ENCODE results near the gene PCP4L1.
A peak's percentile ranks its signal among the peaks of the same experiment; 100 is the strongest.

Gene PCP4L1

DNA sequence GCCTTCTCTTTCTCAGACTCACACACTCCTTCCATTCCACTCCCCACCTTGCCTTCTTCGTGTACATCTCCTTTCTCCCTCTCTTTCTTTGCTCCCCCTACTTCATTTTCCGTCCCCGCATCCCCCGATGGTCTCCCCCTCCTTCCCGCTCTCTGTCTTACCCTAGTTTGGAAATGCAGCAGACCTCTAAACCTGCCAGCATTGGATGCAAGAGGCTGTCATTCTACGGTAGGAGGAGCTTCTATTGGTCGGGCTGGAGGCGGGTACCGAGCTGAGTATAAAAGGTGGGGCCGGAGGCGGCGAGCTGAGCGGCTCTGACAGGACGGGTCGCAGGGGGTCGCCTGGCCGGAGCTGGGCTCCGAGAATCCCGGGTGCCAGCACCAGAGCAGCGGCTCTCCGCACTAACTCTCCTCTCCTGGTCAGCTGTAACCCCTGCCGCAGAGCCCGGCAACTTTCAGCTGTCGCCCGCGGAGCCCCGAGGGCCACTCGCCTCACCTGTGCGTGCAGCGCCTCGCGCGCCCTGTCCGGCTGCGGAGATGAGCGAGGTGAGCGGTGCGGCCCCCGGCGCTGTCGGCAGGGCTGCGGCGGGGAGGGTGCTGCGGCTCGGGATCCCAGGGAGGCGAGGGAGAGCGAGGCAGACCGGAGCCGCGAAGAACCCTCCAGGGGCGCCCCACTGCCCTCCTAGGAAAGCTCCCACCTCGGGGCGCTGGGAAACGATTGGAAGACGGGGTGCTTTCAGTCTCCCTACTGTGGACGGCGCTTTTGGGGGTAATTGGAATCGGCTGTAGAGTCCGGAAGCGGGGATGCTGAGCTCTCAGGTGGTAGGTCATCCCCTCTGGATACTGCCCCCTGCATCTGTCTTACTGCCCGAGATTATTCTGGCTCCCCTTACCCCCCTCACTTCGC, at the start of gene PCP4L1:
Gene PCP4L1, plus strand, starts transcription at position 307 of the 906 bp plus-strand sequence. Its CDS starts 230 bp downstream, at position 537.
- ATAC-seq (ENCODE audit: insufficient read depth, low read depth): no peak
- TF ChIP-seq EZH2 (IDR thresholded peaks at IDR 0.05; ENCODE audit: borderline replicate concordance, low read depth, low read length, severe bottlenecking): no peak
- TF ChIP-seq, protein P1, sequence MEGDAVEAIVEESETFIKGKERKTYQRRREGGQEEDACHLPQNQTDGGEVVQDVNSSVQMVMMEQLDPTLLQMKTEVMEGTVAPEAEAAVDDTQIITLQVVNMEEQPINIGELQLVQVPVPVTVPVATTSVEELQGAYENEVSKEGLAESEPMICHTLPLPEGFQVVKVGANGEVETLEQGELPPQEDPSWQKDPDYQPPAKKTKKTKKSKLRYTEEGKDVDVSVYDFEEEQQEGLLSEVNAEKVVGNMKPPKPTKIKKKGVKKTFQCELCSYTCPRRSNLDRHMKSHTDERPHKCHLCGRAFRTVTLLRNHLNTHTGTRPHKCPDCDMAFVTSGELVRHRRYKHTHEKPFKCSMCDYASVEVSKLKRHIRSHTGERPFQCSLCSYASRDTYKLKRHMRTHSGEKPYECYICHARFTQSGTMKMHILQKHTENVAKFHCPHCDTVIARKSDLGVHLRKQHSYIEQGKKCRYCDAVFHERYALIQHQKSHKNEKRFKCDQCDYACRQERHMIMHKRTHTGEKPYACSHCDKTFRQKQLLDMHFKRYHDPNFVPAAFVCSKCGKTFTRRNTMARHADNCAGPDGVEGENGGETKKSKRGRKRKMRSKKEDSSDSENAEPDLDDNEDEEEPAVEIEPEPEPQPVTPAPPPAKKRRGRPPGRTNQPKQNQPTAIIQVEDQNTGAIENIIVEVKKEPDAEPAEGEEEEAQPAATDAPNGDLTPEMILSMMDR (IDR thresholded peaks at IDR 0.05; ENCODE audit: borderline replicate concordance, extremely low read depth, low read length, poor library complexity, severe bottlenecking): no peak
- Histone ChIP-seq H3K36me3 (ENCODE audit: insufficient read depth, low read length) (no peaks in the 10 kb centered on the region), H3K9me3 (ENCODE audit: insufficient read depth, low read length, severe bottlenecking) (peaks cover 8% of the 10 kb centered on the region), H3K79me2 (ENCODE audit: insufficient read depth, low read length) (no peaks in the 10 kb centered on the region), H4K20me1 (ENCODE audit: insufficient read depth, low read length) (no peaks in the 10 kb centered on the region), H3K4me2 (ENCODE audit: insufficient read depth, low read length) (no peak within 1 kb of the TSS), H2AFZ (ENCODE audit: low read depth, low read length) (no peak within 1 kb of the TSS), H3K27ac (ENCODE audit: low read length) (no peak within 1 kb of the TSS), H3K4me1 (ENCODE audit: insufficient read depth, low read length) (no peaks in the 10 kb centered on the region), H3K4me3 (ENCODE audit: low read depth in 1 of 2, low read length in 2 of 2) (no peak within 1 kb of the TSS), H3K9ac (ENCODE audit: low read depth, low read length) (no peak within 1 kb of the TSS), H3K27me3 (ENCODE audit: insufficient read depth, low read length, poor library complexity) (peaks cover 18% of the 10 kb centered on the region)
- no peak for DNase-seq

- DNase-seq (peak; percentile 73), ATAC-seq (ENCODE audit: insufficient read depth, low read depth) (peak; percentile 89)
- H3K27me3 ChIP-seq (ENCODE audit: insufficient read depth, low read length, poor library complexity): no peaks in the 10 kb centered on the region
- H3K4me3 ChIP-seq (ENCODE audit: low read depth in 1 of 2, low read length in 2 of 2): no peak overlapping the region
- H2AFZ ChIP-seq (ENCODE audit: low read depth, low read length): no peak overlapping the region
- TF ChIP-seq EZH2 (IDR thresholded peaks at IDR 0.05; ENCODE audit: borderline replicate concordance, low read depth, low read length, severe bottlenecking): no peak
- TF ChIP-seq, protein P1 (IDR thresholded peaks at IDR 0.05; ENCODE audit: borderline replicate concordance, extremely low read depth, low read length, poor library complexity, severe bottlenecking): peak; percentile 91
- peaks cover 92% of the 10 kb centered on the region for H3K36me3 ChIP-seq (ENCODE audit: insufficient read depth, low read length)
- H3K4me2 ChIP-seq (ENCODE audit: insufficient read depth, low read length): no peak overlapping the region
- no peaks in the 10 kb centered on the region for H4K20me1 ChIP-seq (ENCODE audit: insufficient read depth, low read length)
- no peak overlapping the region for H3K27ac ChIP-seq (ENCODE audit: low read length)
- H3K79me2 ChIP-seq (ENCODE audit: insufficient read depth, low read length): peaks cover 10% of the 10 kb centered on the region
- no peaks in the 10 kb centered on the region for H3K4me1 ChIP-seq (ENCODE audit: insufficient read depth, low read length)
- H3K9ac ChIP-seq (ENCODE audit: low read depth, low read length): no peak overlapping the region
- no peaks in the 10 kb centered on the region for H3K9me3 ChIP-seq (ENCODE audit: insufficient read depth, low read length, severe bottlenecking)
Measured at GRCh38 chr1:161209790-161210409, 48.6 kb upstream of the PCP4L1 start.

DNA sequence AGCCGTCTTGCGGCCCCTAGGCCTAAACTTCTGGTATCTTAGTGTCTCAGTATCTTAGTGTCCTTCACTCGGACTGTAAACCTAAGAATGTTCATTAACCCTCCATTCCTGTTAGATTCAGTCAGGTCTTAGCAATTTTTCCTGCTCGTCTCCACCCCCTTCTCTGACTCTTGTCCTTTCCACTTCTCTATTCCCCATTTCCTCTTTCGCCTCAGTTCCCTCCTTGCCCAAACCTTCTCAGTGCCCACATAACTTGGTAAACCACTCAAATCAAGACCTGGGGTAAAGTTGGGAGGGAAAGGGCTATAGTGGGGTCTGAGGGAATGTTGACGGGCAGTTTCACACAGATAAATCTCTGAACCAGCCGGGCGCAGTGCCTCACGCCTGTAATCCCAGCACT, 44.2 kb upstream of the PCP4L1 start:
- H3K9ac ChIP-seq (ENCODE audit: low read depth, low read length): no peak overlapping the region
- ATAC-seq (ENCODE audit: insufficient read depth, low read depth) (no peak), DNase-seq (no peak)
- H3K4me1 ChIP-seq (ENCODE audit: insufficient read depth, low read length): no peaks in the 10 kb centered on the region
- no peak overlapping the region for H3K27ac ChIP-seq (ENCODE audit: low read length)
- H3K4me2 ChIP-seq (ENCODE audit: insufficient read depth, low read length): no peak overlapping the region
- H2AFZ ChIP-seq (ENCODE audit: low read depth, low read length): no peak overlapping the region
- TF ChIP-seq, protein P1 (IDR thresholded peaks at IDR 0.05; ENCODE audit: borderline replicate concordance, extremely low read depth, low read length, poor library complexity, severe bottlenecking): no peak
- TF ChIP-seq EZH2 (IDR thresholded peaks at IDR 0.05; ENCODE audit: borderline replicate concordance, low read depth, low read length, severe bottlenecking): no peak
- H3K9me3 ChIP-seq (ENCODE audit: insufficient read depth, low read length, severe bottlenecking): no peaks in the 10 kb centered on the region
- no peaks in the 10 kb centered on the region for H3K79me2 ChIP-seq (ENCODE audit: insufficient read depth, low read length)
- peaks cover 56% of the 10 kb centered on the region for H3K36me3 ChIP-seq (ENCODE audit: insufficient read depth, low read length)
- H3K27me3 ChIP-seq (ENCODE audit: insufficient read depth, low read length, poor library complexity): no peaks in the 10 kb centered on the region
- H3K4me3 ChIP-seq (ENCODE audit: low read depth in 1 of 2, low read length in 2 of 2): no peak overlapping the region
- H4K20me1 ChIP-seq (ENCODE audit: insufficient read depth, low read length): no peaks in the 10 kb centered on the region
